SJSA1 (cell line): ENCODE data around the gene CNTNAP2. TPM values are rescaled to one million over a fixed set of nuclear protein-coding genes. Genes with fewer than 3 reads are reported as not detected.

Experiments used
- DNase-seq, 2 experiments: peaks; one replicate each; pipeline ENCODE4 v3.0.0-alpha.2; 2015 to 2020; ENCODE audit warnings: low spot score in 2 of 2, low read depth in 1 of 2
- H3K27ac ChIP-seq: fragments of 250-450 bp; sonication (Bioruptor Pico); 2 replicates; pipeline ENCODE4 v1.5.1; 2020; ENCODE audit warnings: mild to moderate bottlenecking, moderate library complexity
- H3K27me3 ChIP-seq: fragments of 250-450 bp; sonication (Bioruptor Pico); replicated peaks from 2 replicates; pipeline ENCODE4 v1.5.1; 2020; ENCODE audit warnings: mild to moderate bottlenecking, moderate library complexity
- H3K36me3 ChIP-seq: fragments of 250-450 bp; sonication (Bioruptor Pico); 2 replicates; pipeline ENCODE4 v1.5.1; 2020; ENCODE audit warnings: mild to moderate bottlenecking
- H3K4me1 ChIP-seq: fragments of 250-450 bp; sonication (Bioruptor Pico); replicated peaks from 2 replicates; pipeline ENCODE4 v1.6.1; 2021; ENCODE audit warnings: mild to moderate bottlenecking
- H3K4me3 ChIP-seq: fragments of 250-450 bp; sonication (Bioruptor Pico); 2 replicates; pipeline ENCODE4 v1.5.1; 2020; ENCODE audit warnings: mild to moderate bottlenecking
- H3K9me3 ChIP-seq: fragments of 250-450 bp; sonication (Bioruptor Pico); replicated peaks from 2 replicates; pipeline ENCODE4 v1.5.1; 2020; ENCODE audit warnings: mild to moderate bottlenecking
- total RNA-seq: library from RNA; depleted of rRNA; stranded (reverse); fragments of >200 nt; shearing (Covaris generic); gene quantifications from 2 replicates; pipeline ENCODE4 v1.2.3, GENCODE V29; 2014

Gene CNTNAP2
- total RNA-seq, 1 experiment from 2014 or later, result 0.29 TPM

- Histone ChIP-seq H3K27ac (no peak overlapping the region), H3K27me3 (no peaks in the 10 kb centered on the region), H3K36me3 (no peaks in the 10 kb centered on the region), H3K9me3 (no peaks in the 10 kb centered on the region), H3K4me1 (no peaks in the 10 kb centered on the region), H3K4me3 (no peak overlapping the region)
- DNase-seq, result no peak
Measured at GRCh38 chr7:147231275-147231674, 1114.7 kb downstream of the CNTNAP2 start.

- DNase-seq, result no peak
- Histone ChIP-seq H3K27ac (no peak overlapping the region), H3K4me3 (no peak overlapping the region), H3K4me1 (no peaks in the 10 kb centered on the region), H3K36me3 (no peaks in the 10 kb centered on the region), H3K9me3 (no peaks in the 10 kb centered on the region), H3K27me3 (no peaks in the 10 kb centered on the region)
Measured at GRCh38 chr7:147235645-147236382, 1119.2 kb downstream of the CNTNAP2 start.

- H3K27me3 ChIP-seq, result no peaks in the 10 kb centered on the region
- H3K4me1 ChIP-seq, result no peaks in the 10 kb centered on the region
- no peak for DNase-seq
- H3K4me3 ChIP-seq, result no peak overlapping the region
- 0 out of 2 replicates have a peak, but pooled peaks cover 2% of the 10 kb centered on the region for H3K9me3 ChIP-seq
- no peak overlapping the region for H3K27ac ChIP-seq
- H3K36me3 ChIP-seq, result no peaks in the 10 kb centered on the region
Measured at GRCh38 chr7:147240468-147240867, 1123.9 kb downstream of the CNTNAP2 start.

GRCh38 chr7:147245274-147245673 lies 1128.7 kb downstream of the CNTNAP2 start:
- peaks cover 2% of the 10 kb centered on the region; the same call in 1 of the 2 replicates for H3K9me3 ChIP-seq
- H3K4me3 ChIP-seq, result no peak overlapping the region
- no peak overlapping the region for H3K27ac ChIP-seq
- H3K27me3 ChIP-seq, result no peaks in the 10 kb centered on the region
- no peaks in the 10 kb centered on the region for H3K4me1 ChIP-seq
- no peaks in the 10 kb centered on the region for H3K36me3 ChIP-seq
- peak; percentile 18 to 42 for DNase-seq

- H3K36me3 ChIP-seq, result no peaks in the 10 kb centered on the region
- H3K4me1 ChIP-seq, result no peaks in the 10 kb centered on the region
- H3K27ac ChIP-seq, result no peak overlapping the region
- H3K9me3 ChIP-seq, result peaks cover 2% of the 10 kb centered on the region; the same call in 1 of the 2 replicates
- no peak overlapping the region for H3K4me3 ChIP-seq
- H3K27me3 ChIP-seq, result no peaks in the 10 kb centered on the region
- DNase-seq, result no peak
Measured at GRCh38 chr7:147249956-147250355, 1133.4 kb downstream of the CNTNAP2 start.

- DNase-seq, result no peak
- H3K27me3 ChIP-seq, result no peaks in the 10 kb centered on the region
Measured at GRCh38 chr7:147251751-147252325, 1135.2 kb downstream of the CNTNAP2 start.

GRCh38 chr7:147261693-147262092 lies 1145.1 kb downstream of the CNTNAP2 start:
- H3K36me3 ChIP-seq, result no peaks in the 10 kb centered on the region
- H3K4me3 ChIP-seq, result no peak overlapping the region
- H3K4me1 ChIP-seq, result no peaks in the 10 kb centered on the region
- H3K27me3 ChIP-seq, result no peaks in the 10 kb centered on the region
- no peak for DNase-seq
- no peaks in the 10 kb centered on the region for H3K9me3 ChIP-seq
- no peak overlapping the region for H3K27ac ChIP-seq

More at GRCh38 chr7:147251751-147252325, 1135.2 kb downstream of the CNTNAP2 start:
- Histone ChIP-seq H3K36me3 (no peaks in the 10 kb centered on the region), H3K4me3 (no peak overlapping the region), H3K4me1 (no peaks in the 10 kb centered on the region), H3K9me3 (peaks cover 2% of the 10 kb centered on the region; the same call in 1 of the 2 replicates), H3K27ac (no peak overlapping the region)

GRCh38 chr7:147265528-147265927 lies 1148.9 kb downstream of the CNTNAP2 start:
- no peak for DNase-seq
- no peaks in the 10 kb centered on the region for H3K27me3 ChIP-seq
- no peaks in the 10 kb centered on the region for H3K9me3 ChIP-seq
- no peaks in the 10 kb centered on the region for H3K36me3 ChIP-seq
- H3K4me1 ChIP-seq, result no peaks in the 10 kb centered on the region
- no peak overlapping the region for H3K27ac ChIP-seq
- no peak overlapping the region for H3K4me3 ChIP-seq

- Histone ChIP-seq H3K4me1 (no peaks in the 10 kb centered on the region), H3K9me3 (no peaks in the 10 kb centered on the region), H3K27me3 (no peaks in the 10 kb centered on the region), H3K36me3 (no peaks in the 10 kb centered on the region), H3K4me3 (no peak overlapping the region), H3K27ac (no peak overlapping the region)
- no peak for DNase-seq
Measured at GRCh38 chr7:147276106-147276505, 1159.5 kb downstream of the CNTNAP2 start.

- H3K36me3 ChIP-seq, result no peaks in the 10 kb centered on the region
- no peak overlapping the region for H3K27ac ChIP-seq
- no peaks in the 10 kb centered on the region for H3K4me1 ChIP-seq
- H3K27me3 ChIP-seq, result no peaks in the 10 kb centered on the region
- H3K4me3 ChIP-seq, result no peak overlapping the region
- H3K9me3 ChIP-seq, result no peaks in the 10 kb centered on the region
- no peak for DNase-seq
Measured at GRCh38 chr7:147276783-147277370, 1160.3 kb downstream of the CNTNAP2 start.

- Histone ChIP-seq H3K4me3 (no peak overlapping the region), H3K27ac (no peak overlapping the region), H3K36me3 (no peaks in the 10 kb centered on the region), H3K27me3 (no peaks in the 10 kb centered on the region), H3K9me3 (no peaks in the 10 kb centered on the region), H3K4me1 (no peaks in the 10 kb centered on the region)
- DNase-seq, result no peak
Measured at GRCh38 chr7:147279514-147279913, 1162.9 kb downstream of the CNTNAP2 start.

GRCh38 chr7:147279964-147280374 lies 1163.4 kb downstream of the CNTNAP2 start:
- H3K27ac ChIP-seq, result no peak overlapping the region
- H3K27me3 ChIP-seq, result no peaks in the 10 kb centered on the region
- DNase-seq, result no peak
- H3K36me3 ChIP-seq, result no peaks in the 10 kb centered on the region
- H3K4me1 ChIP-seq, result no peaks in the 10 kb centered on the region
- H3K9me3 ChIP-seq, result no peaks in the 10 kb centered on the region
- H3K4me3 ChIP-seq, result no peak overlapping the region

- H3K27ac ChIP-seq, result no peak overlapping the region
- no peak overlapping the region for H3K4me3 ChIP-seq
- no peak for DNase-seq
Measured at GRCh38 chr7:147282204-147282603, 1165.6 kb downstream of the CNTNAP2 start.

GRCh38 chr7:147296201-147296600 lies 1179.6 kb downstream of the CNTNAP2 start:
- H3K27ac ChIP-seq, result no peak overlapping the region
- no peak overlapping the region for H3K4me3 ChIP-seq
- H3K36me3 ChIP-seq, result no peaks in the 10 kb centered on the region
- no peaks in the 10 kb centered on the region for H3K27me3 ChIP-seq
- no peak for DNase-seq
- H3K4me1 ChIP-seq, result no peaks in the 10 kb centered on the region
- no peaks in the 10 kb centered on the region for H3K9me3 ChIP-seq

More at GRCh38 chr7:147282204-147282603, 1165.6 kb downstream of the CNTNAP2 start:
- H3K9me3 ChIP-seq, result no peaks in the 10 kb centered on the region
- H3K36me3 ChIP-seq, result no peaks in the 10 kb centered on the region
- H3K27me3 ChIP-seq, result no peaks in the 10 kb centered on the region
- no peaks in the 10 kb centered on the region for H3K4me1 ChIP-seq
